ENCODE results near the gene FAM149A.

GRCh38 chr4:186169945-186170802 is 65.7 kb downstream of the FAM149A start:
- TF ChIP-seq CTCF (IDR thresholded peaks at IDR 0.05) (no peak), POLR2A (IDR thresholded peaks at IDR 0.05) (no peak)

All from testis (tissue), 2 donors.